Measurements from ENCODE around the gene LNPEP. TPM values are rescaled to one million over a fixed set of nuclear protein-coding genes. Genes with fewer than 3 reads are reported as not detected.

The LNPEP gene
- total and polyA plus RNA-seq, 10 of the 15 experiments (the other 5 are each of a cell fraction or from before 2014, with no cell fraction given): 5.6 to 54.9 (median 25.0) TPM

DNA sequence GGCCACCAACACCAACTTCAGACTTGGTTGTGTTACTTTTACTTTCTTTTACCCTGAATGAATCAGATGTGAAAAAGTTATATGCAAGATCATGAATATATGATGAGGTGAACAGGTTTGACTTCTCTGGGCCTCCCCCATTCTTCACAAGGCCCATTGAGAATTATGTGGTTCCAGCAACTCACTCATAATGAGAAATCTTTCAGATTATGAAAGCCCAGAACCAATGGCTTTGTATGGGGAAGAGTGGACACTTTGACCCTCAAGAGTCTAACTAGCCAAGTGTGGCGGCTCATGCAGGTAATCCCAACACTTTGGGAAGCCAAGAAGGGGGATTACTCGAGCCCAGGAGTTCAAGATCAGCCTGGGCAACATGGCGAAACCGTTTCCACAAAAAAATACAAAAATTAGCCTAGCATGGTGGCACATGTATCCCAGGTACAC lies 16.1 kb upstream of the LNPEP start (continued):
- TF ChIP-seq E2F8 (IDR thresholded peaks at IDR 0.05; ENCODE audit: low read depth, partially characterized antibody) (no peak), CREM (IDR thresholded peaks at IDR 0.05; ENCODE audit: low read depth) (peak; percentile 61; the same call in 1 of the 2 replicates), TARDBP (IDR thresholded peaks at IDR 0.05; ENCODE audit: borderline replicate concordance) (no peak), ATF3 (IDR thresholded peaks at IDR 0.05; ENCODE audit: borderline replicate concordance, extremely low read depth, low read depth, low read length) (no peak), IKZF2 (IDR thresholded peaks at IDR 0.05) (peak; percentile 66 to 81), ZBED1 (IDR thresholded peaks at IDR 0.05; ENCODE audit: borderline replicate concordance) (no peak; the same call in 1 of the 2 replicates), SP1 (IDR thresholded peaks at IDR 0.05; ENCODE audit: low read depth, low read length) (no peak), FOXM1 (IDR thresholded peaks at IDR 0.05; ENCODE audit: low read depth, low read length) (peak; percentile 84; the same call in 1 of the 2 replicates), PML (IDR thresholded peaks at IDR 0.05; ENCODE audit: low read length) (0 out of 2 replicates have a peak, but pooled peaks have one; percentile 51), GATAD2B (conservative IDR thresholded peaks at IDR 0.05; ENCODE audit: low read depth) (0 out of 2 replicates have a peak, but pooled peaks have one; percentile 25), SREBF2 (IDR thresholded peaks at IDR 0.05; ENCODE audit: low read length) (no peak), MTA3 (IDR thresholded peaks at IDR 0.05; ENCODE audit: borderline replicate concordance, low read length) (peak; percentile 77), PBX3 (IDR thresholded peaks at IDR 0.05; ENCODE audit: insufficient replicate concordance, low read depth, low read length) (no peak), KDM1A (IDR thresholded peaks at IDR 0.05; ENCODE audit: borderline replicate concordance) (no peak), EZH2 (IDR thresholded peaks at IDR 0.05; ENCODE audit: borderline replicate concordance, control insufficient read depth, low read depth, low read length) (no peak)
- TF ChIP-seq, protein P1, sequence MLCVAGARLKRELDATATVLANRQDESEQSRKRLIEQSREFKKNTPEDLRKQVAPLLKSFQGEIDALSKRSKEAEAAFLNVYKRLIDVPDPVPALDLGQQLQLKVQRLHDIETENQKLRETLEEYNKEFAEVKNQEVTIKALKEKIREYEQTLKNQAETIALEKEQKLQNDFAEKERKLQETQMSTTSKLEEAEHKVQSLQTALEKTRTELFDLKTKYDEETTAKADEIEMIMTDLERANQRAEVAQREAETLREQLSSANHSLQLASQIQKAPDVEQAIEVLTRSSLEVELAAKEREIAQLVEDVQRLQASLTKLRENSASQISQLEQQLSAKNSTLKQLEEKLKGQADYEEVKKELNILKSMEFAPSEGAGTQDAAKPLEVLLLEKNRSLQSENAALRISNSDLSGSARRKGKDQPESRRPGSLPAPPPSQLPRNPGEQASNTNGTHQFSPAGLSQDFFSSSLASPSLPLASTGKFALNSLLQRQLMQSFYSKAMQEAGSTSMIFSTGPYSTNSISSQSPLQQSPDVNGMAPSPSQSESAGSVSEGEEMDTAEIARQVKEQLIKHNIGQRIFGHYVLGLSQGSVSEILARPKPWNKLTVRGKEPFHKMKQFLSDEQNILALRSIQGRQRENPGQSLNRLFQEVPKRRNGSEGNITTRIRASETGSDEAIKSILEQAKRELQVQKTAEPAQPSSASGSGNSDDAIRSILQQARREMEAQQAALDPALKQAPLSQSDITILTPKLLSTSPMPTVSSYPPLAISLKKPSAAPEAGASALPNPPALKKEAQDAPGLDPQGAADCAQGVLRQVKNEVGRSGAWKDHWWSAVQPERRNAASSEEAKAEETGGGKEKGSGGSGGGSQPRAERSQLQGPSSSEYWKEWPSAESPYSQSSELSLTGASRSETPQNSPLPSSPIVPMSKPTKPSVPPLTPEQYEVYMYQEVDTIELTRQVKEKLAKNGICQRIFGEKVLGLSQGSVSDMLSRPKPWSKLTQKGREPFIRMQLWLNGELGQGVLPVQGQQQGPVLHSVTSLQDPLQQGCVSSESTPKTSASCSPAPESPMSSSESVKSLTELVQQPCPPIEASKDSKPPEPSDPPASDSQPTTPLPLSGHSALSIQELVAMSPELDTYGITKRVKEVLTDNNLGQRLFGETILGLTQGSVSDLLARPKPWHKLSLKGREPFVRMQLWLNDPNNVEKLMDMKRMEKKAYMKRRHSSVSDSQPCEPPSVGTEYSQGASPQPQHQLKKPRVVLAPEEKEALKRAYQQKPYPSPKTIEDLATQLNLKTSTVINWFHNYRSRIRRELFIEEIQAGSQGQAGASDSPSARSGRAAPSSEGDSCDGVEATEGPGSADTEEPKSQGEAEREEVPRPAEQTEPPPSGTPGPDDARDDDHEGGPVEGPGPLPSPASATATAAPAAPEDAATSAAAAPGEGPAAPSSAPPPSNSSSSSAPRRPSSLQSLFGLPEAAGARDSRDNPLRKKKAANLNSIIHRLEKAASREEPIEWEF (IDR thresholded peaks at IDR 0.05; ENCODE audit: insufficient replicate concordance, low read depth, low read length): peak; percentile 46
- TF ChIP-seq, protein P2, sequence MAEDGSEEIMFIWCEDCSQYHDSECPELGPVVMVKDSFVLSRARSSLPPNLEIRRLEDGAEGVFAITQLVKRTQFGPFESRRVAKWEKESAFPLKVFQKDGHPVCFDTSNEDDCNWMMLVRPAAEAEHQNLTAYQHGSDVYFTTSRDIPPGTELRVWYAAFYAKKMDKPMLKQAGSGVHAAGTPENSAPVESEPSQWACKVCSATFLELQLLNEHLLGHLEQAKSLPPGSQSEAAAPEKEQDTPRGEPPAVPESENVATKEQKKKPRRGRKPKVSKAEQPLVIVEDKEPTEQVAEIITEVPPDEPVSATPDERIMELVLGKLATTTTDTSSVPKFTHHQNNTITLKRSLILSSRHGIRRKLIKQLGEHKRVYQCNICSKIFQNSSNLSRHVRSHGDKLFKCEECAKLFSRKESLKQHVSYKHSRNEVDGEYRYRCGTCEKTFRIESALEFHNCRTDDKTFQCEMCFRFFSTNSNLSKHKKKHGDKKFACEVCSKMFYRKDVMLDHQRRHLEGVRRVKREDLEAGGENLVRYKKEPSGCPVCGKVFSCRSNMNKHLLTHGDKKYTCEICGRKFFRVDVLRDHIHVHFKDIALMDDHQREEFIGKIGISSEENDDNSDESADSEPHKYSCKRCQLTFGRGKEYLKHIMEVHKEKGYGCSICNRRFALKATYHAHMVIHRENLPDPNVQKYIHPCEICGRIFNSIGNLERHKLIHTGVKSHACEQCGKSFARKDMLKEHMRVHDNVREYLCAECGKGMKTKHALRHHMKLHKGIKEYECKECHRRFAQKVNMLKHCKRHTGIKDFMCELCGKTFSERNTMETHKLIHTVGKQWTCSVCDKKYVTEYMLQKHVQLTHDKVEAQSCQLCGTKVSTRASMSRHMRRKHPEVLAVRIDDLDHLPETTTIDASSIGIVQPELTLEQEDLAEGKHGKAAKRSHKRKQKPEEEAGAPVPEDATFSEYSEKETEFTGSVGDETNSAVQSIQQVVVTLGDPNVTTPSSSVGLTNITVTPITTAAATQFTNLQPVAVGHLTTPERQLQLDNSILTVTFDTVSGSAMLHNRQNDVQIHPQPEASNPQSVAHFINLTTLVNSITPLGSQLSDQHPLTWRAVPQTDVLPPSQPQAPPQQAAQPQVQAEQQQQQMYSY (CRISPR knock-in tag; IDR thresholded peaks at IDR 0.05): no peak

Data from GM12878 (cell line).